ENCODE data around the gene TGM2. TPM values are rescaled to one million over a fixed set of nuclear protein-coding genes. Genes with fewer than 3 reads are reported as not detected.

TGM2 gene
- total and polyA plus RNA-seq, 9 of the 15 experiments (the other 6 are each of a cell fraction or from before 2014, with no cell fraction given) = 5.5 to 78.5 (median 37.6) TPM

- no TSS peak for BruUV-seq (replicated peaks)
- Histone ChIP-seq H2AFZ (ENCODE audit: low read depth, low read length) (no peak overlapping the region), H4K20me1 (replicated peaks; ENCODE audit: control insufficient read depth, insufficient read depth, low read length) (0 out of 2 replicates have a peak, but pooled peaks cover 7% of the 10 kb centered on the region), H3K9me3 (replicated peaks; ENCODE audit: control insufficient read depth, insufficient read depth, low read depth, low read length) (no peaks in the 10 kb centered on the region), H3K27me3 (ENCODE audit: control insufficient read depth in 2 of 2, insufficient read depth in 2 of 2, low read length in 2 of 2) (peaks cover 42 to 55% of the 10 kb centered on the region in 2 experiments; a peak in 4 of 5 replicates), H3K79me2 (ENCODE audit: control insufficient read depth, insufficient read depth, low read length) (no peaks in the 10 kb centered on the region), H3K4me3 (no peak overlapping the region), H3K27ac (ENCODE audit: extremely low read depth, low read depth, low read length) (no peak overlapping the region), H3K9ac (ENCODE audit: insufficient read depth in 1 of 2, low read depth in 2 of 2, low read length in 2 of 2) (no peak overlapping the region), H3K4me1 (replicated peaks in 1 of 2; ENCODE audit: control insufficient read depth in 2 of 2, insufficient read depth in 2 of 2, low read length in 2 of 2) (no peaks in the 10 kb centered on the region), H3K36me3 (ENCODE audit: control insufficient read depth, insufficient read depth, low read length) (no peaks in the 10 kb centered on the region), H3K4me2 (ENCODE audit: insufficient read depth, low read length) (no peak overlapping the region), H3K9me1 (ENCODE audit: control insufficient read depth, insufficient read depth, low read length) (no peaks in the 10 kb centered on the region)
- in situ Hi-C loops (cut with MboI) (no loop called here), intact Hi-C loops (cut with micrococcal nuclease) (no loop called here)
- 24% methylated on average over 3 of the region's 3 CpGs for WGBS (ENCODE audit: insufficient coverage, low coverage, missing lambda C conversion rate)
- ATAC-seq (no peak), DNase-seq (ENCODE audit: extremely low read depth in 1 of 4, low spot score in 3 of 4) (no peak), FAIRE-seq (no peak)
- POLR2A ChIA-PET = no interaction called here
- no peak for TF ChIP-seq PHF8 (IDR thresholded peaks at IDR 0.05; ENCODE audit: borderline replicate concordance, low read length)
- no peak for TF ChIP-seq ZNF609 (CRISPR knock-in tag; IDR thresholded peaks at IDR 0.05; ENCODE audit: borderline replicate concordance)
- CTCF ChIA-PET (ENCODE audit: low intra/inter-chr PET ratio) = no interaction called here
These were observed 16.9 kb upstream of the TGM2 start for GRCh38 chr20:38181971-38182370.
